Activated T-helper 1 cell treated with Interleukin-2 at 50 U/mL for 16 hours (primary cell): Measurements from ENCODE around the gene USP17L27.
A peak's percentile ranks its signal among the peaks of the same experiment; 100 is the strongest.
"Not testable (repeated sequence)": the region's sequence is repeated elsewhere in the genome, so short reads cannot be mapped to it uniquely, and the experiment has no call there.

ENCODE experiments used
- DNase-seq: peaks from one replicate; pipeline ENCODE4 v3.0.0-alpha.2; 2020; ENCODE audit warnings: low read depth

Gene USP17L27

GRCh38 chr4:9343848-9344247 is at the start of gene USP17L27:
USP17L27 (plus strand) TSS chr4:9344148; CDS start chr4:9344148, 0 bp downstream.
- not testable (repeated sequence) for DNase-seq

DNA sequence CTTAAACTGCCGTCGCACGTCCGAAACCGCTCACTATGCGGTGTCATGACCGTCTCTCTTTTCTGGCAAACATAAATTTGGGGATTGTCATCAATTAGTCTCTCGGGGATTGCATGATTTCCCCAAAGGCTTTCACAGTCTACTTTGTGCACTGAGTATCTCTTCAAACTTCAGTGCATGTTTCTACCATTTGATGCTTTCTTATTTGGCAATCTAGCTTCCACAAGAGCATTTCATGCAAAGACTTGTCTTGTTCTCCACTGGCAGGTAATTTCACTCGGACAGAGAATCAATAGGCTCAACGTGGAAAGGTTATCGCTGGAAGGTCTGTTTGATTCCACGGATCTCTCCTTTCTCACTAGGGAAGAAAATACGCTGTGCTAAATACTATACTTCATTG is 19.8 kb upstream of the USP17L27 start:
- not testable (repeated sequence) for DNase-seq

DNA sequence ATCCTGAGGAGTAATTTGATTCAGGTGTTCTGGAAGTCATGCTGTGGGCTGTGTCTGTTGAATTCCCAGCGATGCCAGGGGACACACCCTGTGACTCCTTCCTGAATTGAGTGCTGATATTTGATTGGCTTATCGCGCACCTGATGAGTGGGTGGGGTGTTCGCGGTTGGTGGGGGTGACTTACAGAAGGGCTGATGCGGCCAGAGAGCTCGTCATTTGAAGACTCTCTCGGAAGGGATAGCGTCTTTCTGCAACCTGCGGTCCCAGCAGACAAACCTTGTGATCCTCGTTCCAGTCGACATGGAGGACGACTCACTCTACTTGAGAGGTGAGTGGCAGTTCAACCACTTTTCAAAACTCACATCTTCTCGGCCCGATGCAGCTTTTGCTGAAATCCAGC is 19.1 kb upstream of the USP17L27 start, which contains the start of gene USP17L24:
Gene USP17L24 (plus strand): TSS at position 301 of the 400 bp plus-strand sequence. CDS start 0 bp downstream, at position 301.
- DNase-seq: not testable (repeated sequence)

GRCh38 chr4:9329611-9330010 is 14.3 kb upstream of the USP17L27 start, which contains the start of gene USP17L25:
USP17L25 (plus strand) TSS chr4:9329911; CDS start chr4:9329911, 0 bp downstream.
- DNase-seq: not testable (repeated sequence)

GRCh38 chr4:9334358-9334757 is 9.6 kb upstream of the USP17L27 start, which contains the start of gene USP17L26:
USP17L26 (plus strand) TSS chr4:9334658; CDS start chr4:9334658, 0 bp downstream.
- not testable (repeated sequence) for DNase-seq

GRCh38 chr4:9339103-9339502 is 4.8 kb upstream of the USP17L27 start, which contains the start of gene USP17L5:
USP17L5 (plus strand) TSS chr4:9339403; CDS start chr4:9339403, 0 bp downstream.
- not testable (repeated sequence) for DNase-seq

GRCh38 chr4:9348593-9348992 is 4.6 kb downstream of the USP17L27 start, which contains the start of gene USP17L28:
USP17L28 (plus strand) TSS chr4:9348893; CDS start chr4:9348893, 0 bp downstream.
- DNase-seq: not testable (repeated sequence)

DNA sequence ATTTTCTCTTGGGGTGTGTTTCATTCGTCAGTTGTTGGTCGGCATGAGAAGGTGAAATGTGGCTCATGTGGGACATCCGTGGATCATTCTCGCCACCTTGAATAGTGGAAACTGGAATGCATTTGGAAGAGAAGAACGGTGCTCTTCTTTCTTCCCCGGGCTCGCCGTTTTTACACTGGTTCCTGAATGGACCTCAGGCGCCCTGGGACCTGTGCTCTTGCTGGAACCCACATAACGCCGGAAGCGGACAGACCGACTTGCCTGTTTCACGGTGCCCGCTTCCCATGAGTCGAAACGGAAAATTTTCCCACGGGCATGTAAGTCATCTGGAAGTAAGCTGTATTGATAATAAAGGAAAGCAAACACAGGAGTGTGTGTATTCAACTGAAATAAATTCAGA is 6.9 kb downstream of the USP17L27 start:
- not testable (repeated sequence) for DNase-seq

GRCh38 chr4:9353338-9353737 is 9.4 kb downstream of the USP17L27 start, which contains the start of gene USP17L29:
USP17L29 (plus strand) TSS chr4:9353638; CDS start chr4:9353638, 0 bp downstream.
- not testable (repeated sequence) for DNase-seq

- not testable (repeated sequence) for DNase-seq
These were observed 18.9 kb downstream of the USP17L27 start, which contains the start of gene USP17L30 for GRCh38 chr4:9362829-9363228. USP17L30 (plus strand) TSS chr4:9363129; CDS start chr4:9363129, 0 bp downstream.

DNA sequence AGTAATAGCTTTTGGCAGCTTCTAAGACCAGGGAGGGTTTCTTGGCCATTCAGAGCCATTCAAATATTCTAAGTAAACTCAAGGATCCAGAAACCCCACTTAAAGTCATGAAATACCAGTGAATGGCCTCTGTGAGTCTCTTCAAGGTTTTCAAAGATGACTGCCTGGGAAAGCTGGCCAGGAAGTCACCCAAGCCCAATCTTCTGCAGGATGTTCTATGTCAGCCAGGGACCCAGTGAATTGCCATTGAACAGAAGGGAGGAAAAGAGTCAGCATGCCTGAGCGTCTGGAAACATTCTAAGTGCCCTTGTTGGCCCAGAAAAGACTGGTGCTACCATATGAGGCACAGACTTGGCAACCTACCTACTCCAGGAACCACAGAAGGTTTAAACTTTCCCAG is 35.9 kb downstream of the USP17L27 start:
- DNase-seq: not testable (repeated sequence)

DNA sequence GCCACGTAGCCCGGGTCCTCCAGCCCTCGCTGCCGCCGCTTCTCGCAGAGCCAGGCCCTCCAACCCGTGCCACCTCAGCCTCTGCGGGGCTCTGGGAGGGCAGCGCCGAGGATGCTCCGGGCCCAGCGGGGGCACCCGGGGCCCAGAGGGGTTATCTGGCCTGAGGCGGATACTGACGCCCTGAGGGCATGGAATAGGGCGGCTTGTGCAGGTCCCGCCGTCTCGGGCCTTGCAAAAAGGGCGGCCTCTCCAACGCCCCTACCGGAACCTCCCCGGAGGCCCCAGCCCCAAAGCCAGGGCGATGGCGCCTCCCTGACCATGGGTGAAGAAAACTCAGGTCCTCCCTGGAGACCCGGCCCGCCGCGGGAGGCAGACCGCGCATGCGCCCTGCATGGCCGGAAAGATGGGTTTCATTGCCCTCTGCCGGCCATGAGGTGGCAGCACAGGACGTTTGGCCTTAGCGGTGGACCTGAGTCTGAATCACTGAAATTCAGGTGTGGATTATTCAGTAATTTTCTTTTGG is 37.1 kb downstream of the USP17L27 start:
- peak; percentile 4 for DNase-seq

GRCh38 chr4:9384126-9384525 is 40.2 kb downstream of the USP17L27 start:
- no peak for DNase-seq

DNA sequence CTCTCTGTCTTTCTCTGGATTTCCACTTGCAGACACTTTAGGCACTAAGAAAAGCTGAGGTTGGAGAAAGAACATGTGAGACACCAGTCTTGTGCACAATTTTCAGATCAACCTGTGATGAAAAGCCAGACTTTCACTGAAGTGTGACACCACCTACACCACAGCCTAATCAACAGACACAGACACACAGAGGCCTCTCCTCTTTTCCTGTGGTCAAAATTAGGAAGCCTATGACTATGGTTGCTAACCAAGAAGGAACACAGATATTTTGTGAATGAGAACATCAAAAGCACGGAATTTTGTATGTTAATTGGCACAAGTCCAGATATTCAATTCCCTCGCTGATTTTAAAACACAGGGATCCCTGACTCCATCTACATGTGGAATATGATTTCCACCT is 45.1 kb downstream of the USP17L27 start:
- not testable (repeated sequence) for DNase-seq
